ENCODE data around the gene IRGC. TPM values are rescaled to one million over a fixed set of nuclear protein-coding genes. Genes with fewer than 3 reads are reported as not detected.

IRGC gene
- total RNA-seq, 4 donors from 2014 or later: not detected

GRCh38 chr19:43747557-43748204 is 31.8 kb downstream of the IRGC start:
- H3K4me3 ChIP-seq: no peak overlapping the region
- H3K9me3 ChIP-seq: no peaks in the 10 kb centered on the region
- intact Hi-C loops (cut with DNase I): no loop called here
- H3K27ac ChIP-seq (replicated peaks in 1 of 4): no peak overlapping the region
- no peaks in the 10 kb centered on the region for H3K27me3 ChIP-seq
- H3K4me1 ChIP-seq: peaks cover 0 to 20% (median 16%) of the 10 kb centered on the region in 4 donors
- DNase-seq (ENCODE audit: extremely low spot score): no peak
- WGBS: 90% methylated on average over 13 of the region's 16 CpGs
- TF ChIP-seq, protein P1, sequence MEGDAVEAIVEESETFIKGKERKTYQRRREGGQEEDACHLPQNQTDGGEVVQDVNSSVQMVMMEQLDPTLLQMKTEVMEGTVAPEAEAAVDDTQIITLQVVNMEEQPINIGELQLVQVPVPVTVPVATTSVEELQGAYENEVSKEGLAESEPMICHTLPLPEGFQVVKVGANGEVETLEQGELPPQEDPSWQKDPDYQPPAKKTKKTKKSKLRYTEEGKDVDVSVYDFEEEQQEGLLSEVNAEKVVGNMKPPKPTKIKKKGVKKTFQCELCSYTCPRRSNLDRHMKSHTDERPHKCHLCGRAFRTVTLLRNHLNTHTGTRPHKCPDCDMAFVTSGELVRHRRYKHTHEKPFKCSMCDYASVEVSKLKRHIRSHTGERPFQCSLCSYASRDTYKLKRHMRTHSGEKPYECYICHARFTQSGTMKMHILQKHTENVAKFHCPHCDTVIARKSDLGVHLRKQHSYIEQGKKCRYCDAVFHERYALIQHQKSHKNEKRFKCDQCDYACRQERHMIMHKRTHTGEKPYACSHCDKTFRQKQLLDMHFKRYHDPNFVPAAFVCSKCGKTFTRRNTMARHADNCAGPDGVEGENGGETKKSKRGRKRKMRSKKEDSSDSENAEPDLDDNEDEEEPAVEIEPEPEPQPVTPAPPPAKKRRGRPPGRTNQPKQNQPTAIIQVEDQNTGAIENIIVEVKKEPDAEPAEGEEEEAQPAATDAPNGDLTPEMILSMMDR (IDR thresholded peaks at IDR 0.05): no peak
- TF ChIP-seq POLR2A (IDR thresholded peaks at IDR 0.05; ENCODE audit: low read depth): no peak
- TF ChIP-seq POLR2AphosphoS5 (IDR thresholded peaks at IDR 0.05): no peak
- no peak for TF ChIP-seq EP300 (IDR thresholded peaks at IDR 0.05)
- peaks cover 27 to 90% (median 83%) of the 10 kb centered on the region in 4 donors for H3K36me3 ChIP-seq

DNA sequence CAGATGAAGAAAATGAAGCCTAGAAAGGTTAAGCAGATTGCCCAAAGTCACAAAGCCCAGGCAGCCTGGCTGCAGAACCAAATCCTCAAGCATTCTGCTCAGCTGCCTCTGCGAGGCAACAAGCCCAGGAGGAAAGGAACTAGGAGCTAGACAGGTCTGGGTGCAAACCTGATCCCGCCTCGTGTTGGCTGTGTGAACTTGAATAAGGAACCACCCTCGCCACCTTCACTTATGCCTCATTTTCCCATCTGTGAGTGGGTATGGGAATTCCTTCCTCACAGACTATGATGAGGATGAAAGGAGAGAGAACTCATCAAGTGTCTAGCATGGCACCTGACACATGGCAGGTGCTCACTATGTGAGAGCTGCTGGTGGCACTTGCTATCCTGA is 32.3 kb downstream of the IRGC start:
- peaks cover 4 to 21% (median 20%) of the 10 kb centered on the region in 4 donors for H3K4me1 ChIP-seq
- DNase-seq (ENCODE audit: extremely low spot score): no peak
- no peak overlapping the region for H3K4me3 ChIP-seq
- no peak overlapping the region for H3K27ac ChIP-seq (replicated peaks in 1 of 4)
- 96% methylated on average over 4 of the region's 4 CpGs for WGBS
- no peaks in the 10 kb centered on the region for H3K27me3 ChIP-seq
- no peak for TF ChIP-seq POLR2A (IDR thresholded peaks at IDR 0.05; ENCODE audit: low read depth)
- TF ChIP-seq, protein P1 (IDR thresholded peaks at IDR 0.05): no peak
- TF ChIP-seq EP300 (IDR thresholded peaks at IDR 0.05): no peak
- TF ChIP-seq POLR2AphosphoS5 (IDR thresholded peaks at IDR 0.05): no peak
- H3K36me3 ChIP-seq: peaks cover 27 to 85% (median 78%) of the 10 kb centered on the region in 4 donors
- H3K9me3 ChIP-seq: no peaks in the 10 kb centered on the region
- intact Hi-C loops (cut with DNase I): no loop called here

- Histone ChIP-seq H3K36me3 (peaks cover 27 to 80% (median 73%) of the 10 kb centered on the region in 4 donors), H3K4me3 (no peak overlapping the region), H3K27ac (replicated peaks in 1 of 4) (no peak overlapping the region), H3K4me1 (peaks cover 9 to 26% (median 22%) of the 10 kb centered on the region in 4 donors), H3K9me3 (no peaks in the 10 kb centered on the region), H3K27me3 (no peaks in the 10 kb centered on the region)
- TF ChIP-seq POLR2AphosphoS5 (IDR thresholded peaks at IDR 0.05): no peak
- intact Hi-C loops (cut with DNase I): no loop called here
- 80% methylated on average over 4 of the region's 4 CpGs for WGBS
- DNase-seq (ENCODE audit: extremely low spot score): no peak
Observed at GRCh38 chr19:43748685-43749084, 32.8 kb downstream of the IRGC start.

DNA sequence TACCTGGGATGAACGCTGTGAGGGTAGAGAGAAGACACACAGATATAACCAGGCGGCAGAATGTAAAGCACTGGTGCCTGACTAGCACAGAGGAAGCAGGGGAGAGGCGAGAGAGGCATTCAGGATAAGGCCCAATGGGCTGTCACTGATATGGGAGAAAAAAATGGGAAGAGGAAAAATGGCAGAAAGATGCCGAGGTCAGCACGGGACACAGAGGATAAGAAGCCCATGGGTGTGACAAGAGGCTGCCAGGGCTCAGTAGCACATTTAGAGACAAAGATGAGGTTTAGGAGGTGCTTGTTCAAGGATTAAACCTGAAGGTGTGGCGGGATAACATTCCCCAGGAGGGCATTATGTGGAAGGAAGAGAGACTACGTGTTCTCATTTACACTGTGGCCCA is 33.3 kb downstream of the IRGC start:
- no peak for DNase-seq (ENCODE audit: extremely low spot score)
- Histone ChIP-seq H3K9me3 (no peaks in the 10 kb centered on the region), H3K27me3 (no peaks in the 10 kb centered on the region), H3K36me3 (peaks cover 27 to 76% (median 68%) of the 10 kb centered on the region in 4 donors), H3K4me1 (peaks cover 13 to 31% (median 27%) of the 10 kb centered on the region in 4 donors), H3K27ac (replicated peaks in 1 of 4) (no peak overlapping the region), H3K4me3 (no peak overlapping the region)
- 91% methylated on average over 7 of the region's 7 CpGs for WGBS
- no peak for TF ChIP-seq POLR2A (IDR thresholded peaks at IDR 0.05; ENCODE audit: low read depth)
- TF ChIP-seq, protein P1 (IDR thresholded peaks at IDR 0.05): no peak
- no peak for TF ChIP-seq EP300 (IDR thresholded peaks at IDR 0.05)
- TF ChIP-seq POLR2AphosphoS5 (IDR thresholded peaks at IDR 0.05): no peak
- intact Hi-C loops (cut with DNase I): no loop called here

DNA sequence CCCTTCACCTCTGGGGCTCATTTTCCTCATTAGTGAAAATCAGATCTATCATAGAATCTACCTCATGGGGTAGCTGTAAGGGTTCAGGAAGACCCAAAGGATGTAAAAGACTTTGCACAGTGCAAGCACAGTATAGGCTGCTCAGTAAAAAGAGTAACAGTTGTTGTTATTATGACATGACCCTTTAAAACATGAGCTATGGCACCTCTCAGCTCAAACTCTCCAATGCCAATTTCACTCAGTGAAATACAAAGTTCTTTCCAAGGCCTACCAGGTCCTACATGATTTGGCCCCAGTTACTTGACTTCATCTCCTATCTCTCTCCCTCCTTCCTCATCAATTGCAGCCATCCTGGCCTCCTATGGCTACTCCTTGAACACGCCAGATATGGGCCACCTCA is 34.0 kb downstream of the IRGC start:
- 92% methylated on average over 1 of the region's 1 CpG for WGBS
- DNase-seq (ENCODE audit: extremely low spot score): no peak
- peaks cover 27 to 68% (median 61%) of the 10 kb centered on the region in 4 donors for H3K36me3 ChIP-seq
- peaks cover 14 to 31% (median 28%) of the 10 kb centered on the region in 4 donors for H3K4me1 ChIP-seq
- TF ChIP-seq POLR2A (IDR thresholded peaks at IDR 0.05; ENCODE audit: low read depth) (no peak), POLR2AphosphoS5 (IDR thresholded peaks at IDR 0.05) (no peak), EP300 (IDR thresholded peaks at IDR 0.05) (no peak)
- TF ChIP-seq, protein P1 (IDR thresholded peaks at IDR 0.05): no peak
- no peak overlapping the region for H3K27ac ChIP-seq (replicated peaks in 1 of 4)
- no peak overlapping the region for H3K4me3 ChIP-seq
- H3K27me3 ChIP-seq: no peaks in the 10 kb centered on the region
- no peaks in the 10 kb centered on the region for H3K9me3 ChIP-seq
- intact Hi-C loops (cut with DNase I): no loop called here

Measured in esophagus muscularis mucosa (tissue), 4 donors.